Astrocyte (in vitro differentiated cells and primary cell): Measurements from ENCODE around the gene ELP2.

Experiments
- EZH2 ChIP-seq: IDR thresholded peaks from 2 replicates; pipeline ENCODE4 v1.6.1; 2012; ENCODE audit warnings: mild to moderate bottlenecking, low read length, inconsistent platforms; ENCODE audit not compliant: insufficient read depth
- TF ChIP-seq, protein P1 (sequence below): IDR thresholded peaks from 2 replicates; pipeline ENCODE4 v1.5.1; 2011; ENCODE audit warnings: low read depth, mild to moderate bottlenecking, inconsistent platforms, low read length, moderate library complexity; ENCODE audit not compliant: insufficient read depth

DNA sequence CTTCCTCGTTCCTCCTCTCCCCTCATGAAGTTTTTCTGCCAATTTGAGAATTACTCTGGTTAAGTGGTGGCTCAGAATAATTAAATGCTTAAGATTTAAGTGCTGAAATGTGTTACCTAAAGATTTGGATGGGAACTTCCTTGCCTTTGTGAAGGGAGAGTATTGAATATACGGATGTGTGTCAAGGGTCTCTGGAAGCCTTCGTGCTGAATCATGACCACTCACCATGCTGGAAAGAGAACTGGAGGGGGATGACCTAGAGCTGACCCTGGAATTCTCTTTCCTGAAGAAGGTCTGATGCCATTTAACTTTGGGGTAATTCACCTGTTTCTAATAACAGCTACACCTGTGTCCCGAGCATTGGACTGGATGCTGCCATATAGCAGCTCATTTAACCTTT lies 59.8 kb downstream of the ELP2 start:
- TF ChIP-seq, protein P1, sequence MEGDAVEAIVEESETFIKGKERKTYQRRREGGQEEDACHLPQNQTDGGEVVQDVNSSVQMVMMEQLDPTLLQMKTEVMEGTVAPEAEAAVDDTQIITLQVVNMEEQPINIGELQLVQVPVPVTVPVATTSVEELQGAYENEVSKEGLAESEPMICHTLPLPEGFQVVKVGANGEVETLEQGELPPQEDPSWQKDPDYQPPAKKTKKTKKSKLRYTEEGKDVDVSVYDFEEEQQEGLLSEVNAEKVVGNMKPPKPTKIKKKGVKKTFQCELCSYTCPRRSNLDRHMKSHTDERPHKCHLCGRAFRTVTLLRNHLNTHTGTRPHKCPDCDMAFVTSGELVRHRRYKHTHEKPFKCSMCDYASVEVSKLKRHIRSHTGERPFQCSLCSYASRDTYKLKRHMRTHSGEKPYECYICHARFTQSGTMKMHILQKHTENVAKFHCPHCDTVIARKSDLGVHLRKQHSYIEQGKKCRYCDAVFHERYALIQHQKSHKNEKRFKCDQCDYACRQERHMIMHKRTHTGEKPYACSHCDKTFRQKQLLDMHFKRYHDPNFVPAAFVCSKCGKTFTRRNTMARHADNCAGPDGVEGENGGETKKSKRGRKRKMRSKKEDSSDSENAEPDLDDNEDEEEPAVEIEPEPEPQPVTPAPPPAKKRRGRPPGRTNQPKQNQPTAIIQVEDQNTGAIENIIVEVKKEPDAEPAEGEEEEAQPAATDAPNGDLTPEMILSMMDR = no peak
- no peak for TF ChIP-seq EZH2
